Mesenteric fat pad (tissue), 1 donor: ENCODE measurements around the gene SRP68. TPM values are rescaled to one million over a fixed set of nuclear protein-coding genes. Genes with fewer than 3 reads are reported as not detected.

Source experiments
- DNase-seq: peaks from one replicate; pipeline ENCODE4 v3.0.0-alpha.2; 2020; ENCODE audit warnings: low spot score
- long read RNA-seq: library from polyadenylated mRNA; unstranded; transcript quantifications from one replicate; pipeline ENCODE4 v2.0.0, GENCODE V29; 2020
- total RNA-seq: library from RNA; stranded (reverse); fragmentation: NEBNext Ultra II Directional; extraction: Animal tissue kit (Norgen Biotek cat#: 25700); gene quantifications from one replicate; pipeline ENCODE4 v1.2.1, GENCODE V29; 2021
- donor health status: DM: yes; HTN: yes; CAD: no.

SRP68 gene
- total RNA-seq: 69.1 TPM
- long read RNA-seq, transcript SRP68-201 (16 exons, 2,649 nt): major isoform, 114 of 143 reads
- long read RNA-seq, partial matches to known transcripts: 21 of 143 reads
- long read RNA-seq, other reads (novel, unspliced or antisense): 8 of 143 reads

DNA sequence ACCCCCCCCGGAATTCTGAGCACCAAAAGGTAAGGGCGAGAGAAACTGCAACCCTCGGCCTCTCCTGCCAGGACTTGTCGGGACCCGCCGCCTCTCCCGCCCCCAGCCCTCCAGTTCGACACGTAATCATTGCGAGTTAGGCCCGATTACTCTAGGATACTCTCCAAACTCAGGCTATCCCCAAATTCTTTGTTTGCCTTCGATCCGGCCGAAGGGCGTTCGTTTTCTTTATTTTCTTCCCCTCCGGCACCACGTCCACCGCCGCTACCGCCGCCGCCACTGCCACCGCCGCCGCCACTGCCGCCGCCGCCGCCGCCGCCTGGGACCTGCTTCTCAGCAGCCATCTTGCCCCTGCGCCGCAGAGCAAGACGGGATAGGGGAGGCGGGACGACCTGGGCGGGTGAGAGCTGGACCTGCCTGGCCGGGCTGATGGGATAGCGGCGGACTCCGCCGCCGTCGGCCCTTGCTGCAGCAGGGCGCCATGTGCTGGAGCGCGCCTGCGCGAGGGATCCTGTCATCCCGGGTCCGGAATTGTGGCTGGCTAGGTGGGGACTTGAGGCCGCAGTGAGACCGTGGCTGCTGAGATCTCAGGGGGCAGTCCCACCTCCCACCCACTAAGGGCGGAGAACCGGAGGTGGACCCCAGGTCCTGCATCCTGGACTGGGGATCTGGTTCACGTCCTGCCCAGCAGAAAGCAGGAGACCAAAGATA lies at the start of gene SRP68:
Gene SRP68, minus strand, starts transcription at position 370 of the 711 bp plus-strand sequence. Its CDS starts 26 bp downstream, at position 344.
- DNase-seq: peak; percentile 97

- no peak for DNase-seq
These were observed 49.7 kb upstream of the SRP68 start for GRCh38 chr17:76121932-76122430.

GRCh38 chr17:76120658-76121008 lies 48.3 kb upstream of the SRP68 start:
- no peak for DNase-seq

- no peak for DNase-seq
These were observed 47.4 kb upstream of the SRP68 start for GRCh38 chr17:76119409-76120371.

GRCh38 chr17:76115138-76115754 lies 42.9 kb upstream of the SRP68 start:
- DNase-seq: no peak

DNA sequence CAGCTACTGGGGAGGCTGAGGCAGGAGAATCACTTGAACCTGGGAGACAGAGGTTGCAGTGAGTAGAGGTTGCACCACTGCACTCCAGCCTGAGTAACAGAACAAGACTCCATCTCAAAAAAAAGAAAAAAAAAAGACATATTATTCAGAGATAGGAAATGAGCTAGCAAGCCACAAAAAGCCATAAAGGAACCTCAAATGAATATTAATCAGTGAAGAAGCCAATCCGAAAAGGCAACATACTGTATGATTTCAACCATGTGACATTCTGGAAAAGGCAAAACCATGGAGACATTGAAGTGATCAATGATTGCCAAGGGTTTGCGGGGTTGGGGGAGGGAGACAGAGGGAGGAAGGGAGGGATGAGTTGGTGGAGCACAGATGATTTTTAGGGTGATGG lies 39.6 kb upstream of the SRP68 start:
- DNase-seq: no peak

DNA sequence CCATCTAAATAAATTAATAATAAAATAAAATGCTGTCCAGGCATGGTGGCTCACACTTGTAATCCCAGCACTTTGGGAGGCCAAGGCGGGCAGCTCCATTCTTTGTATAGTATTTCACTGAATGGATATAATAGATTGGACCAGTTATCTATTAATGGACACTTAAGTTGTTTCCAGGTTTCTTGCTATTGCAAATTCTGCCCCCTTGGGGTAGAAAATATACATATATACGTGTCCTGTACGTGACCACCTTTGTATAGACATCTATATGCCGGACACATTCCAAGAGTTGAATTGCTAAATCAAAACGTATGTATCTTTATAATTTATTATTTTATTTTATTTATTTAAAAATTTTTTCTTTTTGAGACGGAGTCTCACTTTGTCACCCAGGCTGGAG lies 35.2 kb upstream of the SRP68 start:
- no peak for DNase-seq

DNA sequence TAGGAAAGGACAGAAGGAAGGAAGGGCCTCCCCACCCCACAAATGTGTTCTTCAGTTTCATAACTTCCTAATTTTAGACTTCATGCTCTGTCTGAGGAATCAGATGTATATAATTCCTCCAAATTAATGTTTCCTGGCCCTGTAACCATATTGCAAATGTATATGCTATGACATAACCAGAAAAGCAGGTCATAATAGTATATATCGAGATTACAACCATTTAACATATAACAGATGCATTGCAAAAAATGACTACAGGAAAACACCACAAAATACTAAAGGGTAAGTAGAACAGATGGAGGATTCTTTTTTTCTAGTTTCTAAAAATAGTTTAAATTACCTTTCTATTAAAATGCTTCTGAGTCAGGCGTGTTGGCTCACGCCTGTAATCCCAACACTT lies 34.4 kb upstream of the SRP68 start:
- DNase-seq: no peak

- DNase-seq: no peak
These were observed 32.5 kb upstream of the SRP68 start for GRCh38 chr17:76104896-76105231.

- DNase-seq: no peak
These were observed 32.0 kb upstream of the SRP68 start for GRCh38 chr17:76104140-76104895.

- peak; percentile 98 for DNase-seq
These were observed 31.2 kb upstream of the SRP68 start, which contains the start of gene EXOC7 for GRCh38 chr17:76103274-76104139. Gene EXOC7 (minus strand): TSS chr17:76103787. CDS start chr17:76103692, 95 bp downstream.

- no peak for DNase-seq
These were observed 30.6 kb upstream of the SRP68 start for GRCh38 chr17:76102944-76103273.

GRCh38 chr17:76097716-76098295 lies 25.5 kb upstream of the SRP68 start:
- no peak for DNase-seq

DNA sequence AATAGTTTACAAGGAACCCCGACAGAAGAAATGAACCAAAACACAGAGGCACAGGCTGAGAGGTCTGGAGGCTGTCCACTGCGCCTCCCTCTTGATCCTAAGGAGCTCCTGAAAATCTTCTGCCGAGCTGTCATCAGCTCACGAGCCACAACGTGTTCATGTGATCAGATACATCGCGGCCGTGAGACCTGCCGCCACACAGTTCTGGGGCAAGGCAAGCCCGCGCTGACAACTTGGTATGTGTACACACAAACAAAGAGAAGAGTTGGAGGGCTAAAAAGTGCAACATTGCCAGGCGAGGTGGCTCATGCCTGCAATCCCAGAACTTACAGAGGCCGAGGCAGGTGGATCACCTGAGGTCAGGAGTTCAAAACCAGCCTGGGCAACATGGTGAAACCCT lies 23.6 kb upstream of the SRP68 start:
- DNase-seq: no peak

- no peak for DNase-seq
These were observed 21.7 kb upstream of the SRP68 start for GRCh38 chr17:76094046-76094445.

- no peak for DNase-seq
These were observed 20.5 kb upstream of the SRP68 start for GRCh38 chr17:76092526-76093413.

DNA sequence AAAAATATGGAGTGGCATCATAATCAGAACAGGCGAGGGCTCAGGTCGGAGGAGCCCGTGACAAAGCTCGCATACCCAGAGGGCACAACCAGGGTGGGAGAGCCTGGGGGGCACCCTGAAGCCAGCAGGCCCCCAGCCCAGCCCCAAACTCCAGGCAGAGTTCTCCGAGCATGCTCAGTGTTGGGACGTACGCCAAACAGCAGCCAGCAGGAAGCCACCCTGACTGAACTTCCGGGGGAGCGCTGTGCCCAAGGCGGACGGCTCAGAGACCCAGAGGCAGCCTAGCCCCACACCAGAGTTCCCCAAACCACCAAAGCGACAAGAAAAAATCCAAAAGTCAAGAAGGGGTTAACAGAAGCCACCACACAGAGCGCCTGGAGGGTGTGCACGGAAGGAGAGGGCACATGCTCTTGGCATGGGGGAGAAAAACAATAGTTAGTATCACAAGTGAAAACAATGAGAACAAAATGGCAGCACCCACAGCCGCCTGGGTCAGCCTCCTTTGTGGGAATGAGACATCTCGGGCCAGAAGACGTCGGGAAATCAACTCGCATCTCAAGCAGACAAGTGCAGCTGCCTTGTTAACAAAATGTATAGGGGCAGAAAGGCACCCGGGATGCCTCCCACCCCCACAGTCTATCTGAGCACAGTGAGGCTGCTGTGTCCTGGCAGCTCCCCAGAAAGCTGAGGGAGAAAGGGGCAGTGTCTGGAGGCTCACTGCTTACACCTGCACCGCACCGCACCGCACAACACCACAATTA lies 19.4 kb upstream of the SRP68 start:
- no peak for DNase-seq
